CD4-positive, alpha-beta T cell (primary cell): ENCODE results near the gene PRF1. TPM values are rescaled to one million over a fixed set of nuclear protein-coding genes. Genes with fewer than 3 reads are reported as not detected.

ENCODE experiments used
- ATAC-seq: fragments of 200-7000 bp; cut with Tn5 transposase; one replicate; pipeline ENCODE4 v1.10.0; 2022; ENCODE audit warnings: mild to moderate bottlenecking; ENCODE audit not compliant: poor library complexity
- CTCF ChIA-PET: fragments of 350-600 bp; sonication (Branson Sonifier 250); formaldehyde crosslinking; loops from one replicate; lab custom pipeline; 2021; ENCODE audit warnings: antibody characterized with exemption, inconsistent platforms; lab: Charles Lee
- POLR2A ChIA-PET: fragments of 350-600 bp; sonication (Branson Sonifier 250); formaldehyde crosslinking; loops from one replicate; lab custom pipeline; 2021; ENCODE audit warnings: antibody characterized with exemption, inconsistent platforms; lab: Charles Lee
- DNase-seq, 14 experiments: peaks; one replicate each; pipeline ENCODE4 v3.0.0-alpha.2; 2013 to 2020; ENCODE audit warnings: mixed read lengths in 2 of 14
- H3K27ac ChIP-seq, 2 donors: one replicate each; pipeline versions ENCODE4 v1.5.1 to v1.7.0; 2013; ENCODE audit warnings: low read length in 2 of 2, low read depth in 1 of 2, mild to moderate bottlenecking in 1 of 2
- H3K27me3 ChIP-seq, 2 experiments: 1 replicate in 1 of 2; 2 replicates in 1 of 2; pipeline versions ENCODE4 v1.6.1 to v1.7.0; 2013; ENCODE audit warnings: low read length in 2 of 2, control low read depth in 1 of 2, mild to moderate bottlenecking in 1 of 2, moderate library complexity in 1 of 2; ENCODE audit not compliant: insufficient read depth in 2 of 2, control insufficient read depth in 1 of 2
- H3K36me3 ChIP-seq: one replicate; pipeline ENCODE4 v1.6.1; 2013; ENCODE audit warnings: low read length, control low read depth; ENCODE audit not compliant: insufficient read depth
- H3K4me1 ChIP-seq: one replicate; pipeline ENCODE4 v1.6.1; 2013; ENCODE audit warnings: low read length, control low read depth; ENCODE audit not compliant: insufficient read depth
- H3K4me3 ChIP-seq: one replicate; pipeline ENCODE4 v1.5.1; 2013; ENCODE audit warnings: mild to moderate bottlenecking, low read length, moderate library complexity
- H3K9me3 ChIP-seq, 2 experiments: 1 replicate in 1 of 2; 2 replicates in 1 of 2; pipeline versions ENCODE4 v1.6.1 to v1.7.0; 2013; ENCODE audit warnings: low read length in 2 of 2, mild to moderate bottlenecking in 2 of 2, control low read depth in 1 of 2, moderate library complexity in 1 of 2; ENCODE audit not compliant: control insufficient read depth in 1 of 2, insufficient read depth in 1 of 2
- H3K27ac Mint-ChIP-seq: one replicate; pipeline ENCODE4 v1.8.0; 2020; ENCODE audit warnings: mixed read lengths
- H3K27me3 Mint-ChIP-seq: one replicate; pipeline ENCODE4 v1.8.0; 2021; ENCODE audit warnings: mixed read lengths
- H3K36me3 Mint-ChIP-seq: one replicate; pipeline ENCODE4 v1.8.0; 2021; ENCODE audit warnings: low read depth, mixed read lengths
- H3K4me1 Mint-ChIP-seq: one replicate; pipeline ENCODE4 v1.8.0; 2021; ENCODE audit warnings: low read depth, mixed read lengths
- H3K4me3 Mint-ChIP-seq: one replicate; pipeline ENCODE4 v1.8.0; 2020; ENCODE audit warnings: mild to moderate bottlenecking, mixed read lengths
- H3K9me3 Mint-ChIP-seq: one replicate; pipeline ENCODE4 v1.8.0; 2020; ENCODE audit warnings: mixed read lengths
- CTCF ChIP-seq: fragments of 200-600 bp; IDR thresholded peaks from one replicate; pipeline ENCODE4 v1.8.0; 2022; ENCODE audit warnings: antibody characterized with exemption, mild to moderate bottlenecking
- intact Hi-C, 2 experiments: fragments of 100-400 bp; cut with DNase I in 1 of 2; cut with micrococcal nuclease in 1 of 2; formaldehyde crosslinking; loops; one replicate each; pipeline versions ENCODE4 v1.15.1 to v1.9.0; 2023 to 2025; cut with DNase I, micrococcal nuclease
- polyA plus RNA-seq, 2 donors: library from polyadenylated mRNA; unstranded; fragments of 120-200 nt; gene quantifications; one replicate each; pipeline ENCODE4 v1.2.1, GENCODE V29; 2013
- total RNA-seq, 174 experiments: library from RNA in 2 of 174; stranded (reverse) in 2 of 174; gene quantifications; one replicate each; pipeline ENCODE4 v1.2.3 and lab custom pipeline; 2021 to 2026

Gene PRF1
- total RNA-seq, result 1 to 10 TPM; 7.4 to 9.4 TPM
- 62.6 TPM for polyA plus RNA-seq (2013, experiment 1 of 2)
- 53.0 TPM for polyA plus RNA-seq (2013, experiment 2 of 2)
- total RNA-seq (lab: John Stamatoyannopoulos, UW), result 5.5 to 135 (median 17.8) reads per million in 172 experiments

DNA sequence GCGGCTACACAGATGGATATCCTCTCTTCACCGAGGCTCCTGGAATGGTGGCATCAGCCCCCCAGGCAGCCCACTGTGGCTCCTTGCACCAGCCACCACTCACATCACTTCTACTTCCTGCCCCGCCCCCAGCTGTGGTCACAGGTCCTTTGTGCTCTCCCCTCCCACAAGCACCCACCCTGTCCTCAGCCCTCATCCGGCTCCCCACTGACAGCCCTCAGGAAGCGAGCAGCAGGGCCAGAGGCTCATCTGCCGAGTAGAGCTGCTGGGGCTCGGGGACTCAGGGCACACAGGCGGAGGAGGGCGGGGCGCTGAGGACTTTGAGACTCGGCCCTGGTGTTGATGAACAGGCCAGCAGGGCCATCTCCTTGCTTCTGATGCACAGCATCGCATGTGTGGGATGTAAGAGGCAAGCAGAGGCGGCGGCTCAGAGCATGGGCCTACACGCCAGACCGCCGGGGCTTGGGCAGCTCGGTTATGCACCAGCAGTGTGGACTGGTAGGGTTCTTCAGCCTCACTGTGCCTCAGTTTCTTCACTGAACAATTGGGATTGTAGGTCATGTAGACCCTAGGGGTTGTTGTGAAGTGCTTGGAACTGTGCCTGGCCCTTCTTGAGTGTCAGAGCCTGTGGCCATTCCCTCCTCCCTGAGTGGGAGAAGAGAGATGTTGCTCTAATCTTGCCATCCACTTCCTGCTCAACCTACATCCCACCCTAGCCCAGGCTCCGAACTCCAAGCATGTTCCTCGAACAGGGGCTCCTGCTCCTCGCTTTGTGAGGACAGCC lies at the start of gene PRF1:
Gene PRF1 (minus strand): TSS at position 77 of the 784 bp plus-strand sequence. CDS start 1,839 bp downstream, outside the sequence.
- peaks cover 28% of the 10 kb centered on the region for H3K36me3 ChIP-seq
- Mint-ChIP-seq H3K9me3 (no peaks in the 10 kb centered on the region), H3K4me3 (peak within 1 kb of the TSS; percentile 99), H3K27me3 (no peaks in the 10 kb centered on the region), H3K4me1 (peaks cover 44% of the 10 kb centered on the region), H3K36me3 (peaks cover 28% of the 10 kb centered on the region), H3K27ac (peak within 1 kb of the TSS; percentile 90)
- no peak for TF ChIP-seq CTCF
- intact Hi-C loops, result no loop called here
- H3K27me3 ChIP-seq, result no peaks in the 10 kb centered on the region
- DNase-seq (peak; percentile 35 to 94 (median 70)), ATAC-seq (peak; percentile 96)
- ChIA-PET POLR2A (interaction anchor here (0.7 to 1.7 kb wide), 5 partner anchors 9 to 332 kb away, joined by 3 to 7 read pairs (median 4); no protein-coding TSS in a partner anchor), CTCF (interaction anchor here (1.0 to 1.8 kb wide), 2 partner anchors 44 to 156 kb away, joined by 3 to 5 read pairs; no protein-coding TSS in a partner anchor)
- no peaks in the 10 kb centered on the region for H3K9me3 ChIP-seq
- peak within 1 kb of the TSS; percentile 5 to 73 for H3K27ac ChIP-seq
- peak within 1 kb of the TSS; percentile 76 for H3K4me3 ChIP-seq
- H3K4me1 ChIP-seq, result peaks cover 65% of the 10 kb centered on the region

GRCh38 chr10:70651661-70652060 lies 49.1 kb upstream of the PRF1 start:
- Histone ChIP-seq H3K9me3 (peaks cover 38 to 42% of the 10 kb centered on the region in 2 experiments), H3K4me3 (no peak overlapping the region), H3K27ac (no peak overlapping the region), H3K36me3 (no peaks in the 10 kb centered on the region), H3K27me3 (peaks cover 0 to 3% of the 10 kb centered on the region in 2 experiments), H3K4me1 (no peaks in the 10 kb centered on the region)
- intact Hi-C loops, result no loop called here
- CTCF ChIA-PET, result no interaction called here
- H3K36me3 Mint-ChIP-seq, result peaks cover 9% of the 10 kb centered on the region
- no peak overlapping the region for H3K4me3 Mint-ChIP-seq
- H3K9me3 Mint-ChIP-seq, result peaks cover 13% of the 10 kb centered on the region
- H3K27me3 Mint-ChIP-seq, result no peaks in the 10 kb centered on the region
- no peak for ATAC-seq
- H3K27ac Mint-ChIP-seq, result no peak overlapping the region
- DNase-seq, result no peak
- TF ChIP-seq CTCF, result no peak
- no peaks in the 10 kb centered on the region for H3K4me1 Mint-ChIP-seq
- POLR2A ChIA-PET, result no interaction called here

DNA sequence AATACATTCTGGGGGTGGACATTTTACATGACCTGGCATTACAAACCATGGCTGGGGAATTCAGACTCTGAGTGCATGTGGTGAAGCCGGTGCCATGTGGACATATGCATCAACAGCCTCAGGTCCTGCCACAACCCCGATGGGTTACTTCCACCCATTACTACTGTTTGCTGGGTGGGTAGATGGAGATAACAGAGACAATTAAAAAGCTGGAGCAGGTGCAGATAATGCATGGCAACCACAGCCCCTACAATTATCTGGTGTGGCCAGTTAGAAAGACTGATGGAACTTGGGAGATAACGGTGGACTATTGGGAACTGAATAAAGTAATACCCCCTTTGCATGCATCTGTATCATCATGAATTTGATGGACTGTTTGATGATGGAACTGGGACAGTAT lies 48.2 kb upstream of the PRF1 start:
- Histone ChIP-seq H3K27me3 (peaks cover 0 to 3% of the 10 kb centered on the region in 2 experiments), H3K4me1 (no peaks in the 10 kb centered on the region), H3K4me3 (no peak overlapping the region), H3K36me3 (no peaks in the 10 kb centered on the region), H3K9me3 (peaks cover 38 to 42% of the 10 kb centered on the region in 2 experiments), H3K27ac (no peak overlapping the region)
- TF ChIP-seq CTCF, result no peak
- Mint-ChIP-seq H3K36me3 (peaks cover 9% of the 10 kb centered on the region), H3K9me3 (peaks cover 13% of the 10 kb centered on the region), H3K27me3 (no peaks in the 10 kb centered on the region), H3K4me1 (no peaks in the 10 kb centered on the region), H3K4me3 (no peak overlapping the region), H3K27ac (no peak overlapping the region)
- DNase-seq (no peak), ATAC-seq (no peak)
- POLR2A ChIA-PET, result no interaction called here
- CTCF ChIA-PET, result no interaction called here
- intact Hi-C loops, result no loop called here
